ENCODE data around the gene MEGF10.
"Not testable (repeated sequence)": the region's sequence is repeated elsewhere in the genome, so short reads cannot be mapped to it uniquely, and the experiment has no call there.

GRCh38 chr5:127265473-127265872 lies 25.1 kb upstream of the MEGF10 start:
- TF ChIP-seq TAF1 (IDR thresholded peaks at IDR 0.05; ENCODE audit: low read depth); EZH2 (IDR thresholded peaks at IDR 0.05; ENCODE audit: borderline replicate concordance, insufficient read depth, low read length, poor library complexity, severe bottlenecking); CTCF (IDR thresholded peaks at IDR 0.05; ENCODE audit: poor library complexity, severe bottlenecking); RAD21 (conservative IDR thresholded peaks at IDR 0.05); EP300 (conservative IDR thresholded peaks at IDR 0.05; ENCODE audit: poor library complexity, severe bottlenecking): not testable (repeated sequence)

Measured in neural cell (in vitro differentiated cells).